GM12864 (cell line): ENCODE measurements around the gene ADA.

ENCODE experiments used
- DNase-seq: peaks from one replicate; pipeline ENCODE4 v3.0.0-alpha.2; 2011; ENCODE audit warnings: low read depth
- H3K4me3 ChIP-seq: 2 replicates; pipeline ENCODE4 v1.5.1; 2011; ENCODE audit warnings: mild to moderate bottlenecking, low read depth, low read length, control low read depth
- TF ChIP-seq, protein P1 (sequence below): IDR thresholded peaks from 2 replicates; pipeline ENCODE4 v1.5.1; 2011; ENCODE audit warnings: low read depth, mild to moderate bottlenecking, moderate library complexity, low read length, control low read depth, inconsistent platforms; ENCODE audit errors: missing control alignments

The ADA gene

DNA sequence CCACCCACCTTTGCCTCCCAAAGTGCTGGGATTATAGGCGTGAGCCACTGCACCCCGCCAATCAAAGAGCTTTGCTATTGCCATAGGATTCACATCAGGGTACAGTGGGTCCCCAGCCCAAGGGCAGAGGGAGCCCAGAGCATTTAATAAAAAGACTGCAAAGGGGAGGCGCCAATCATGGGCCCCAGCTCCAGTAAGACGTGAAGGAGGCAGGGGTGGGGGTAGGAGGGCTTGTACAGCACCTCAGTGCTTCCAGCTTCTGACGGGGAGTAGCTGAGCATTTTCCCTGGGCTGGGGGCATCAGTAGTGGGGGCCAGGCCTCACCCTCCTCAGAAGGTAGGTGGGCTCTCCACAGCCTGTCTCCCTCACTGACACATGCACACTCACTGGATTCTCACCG lies 1.5 kb downstream of the ADA start:
- no peak for DNase-seq
- TF ChIP-seq, protein P1, sequence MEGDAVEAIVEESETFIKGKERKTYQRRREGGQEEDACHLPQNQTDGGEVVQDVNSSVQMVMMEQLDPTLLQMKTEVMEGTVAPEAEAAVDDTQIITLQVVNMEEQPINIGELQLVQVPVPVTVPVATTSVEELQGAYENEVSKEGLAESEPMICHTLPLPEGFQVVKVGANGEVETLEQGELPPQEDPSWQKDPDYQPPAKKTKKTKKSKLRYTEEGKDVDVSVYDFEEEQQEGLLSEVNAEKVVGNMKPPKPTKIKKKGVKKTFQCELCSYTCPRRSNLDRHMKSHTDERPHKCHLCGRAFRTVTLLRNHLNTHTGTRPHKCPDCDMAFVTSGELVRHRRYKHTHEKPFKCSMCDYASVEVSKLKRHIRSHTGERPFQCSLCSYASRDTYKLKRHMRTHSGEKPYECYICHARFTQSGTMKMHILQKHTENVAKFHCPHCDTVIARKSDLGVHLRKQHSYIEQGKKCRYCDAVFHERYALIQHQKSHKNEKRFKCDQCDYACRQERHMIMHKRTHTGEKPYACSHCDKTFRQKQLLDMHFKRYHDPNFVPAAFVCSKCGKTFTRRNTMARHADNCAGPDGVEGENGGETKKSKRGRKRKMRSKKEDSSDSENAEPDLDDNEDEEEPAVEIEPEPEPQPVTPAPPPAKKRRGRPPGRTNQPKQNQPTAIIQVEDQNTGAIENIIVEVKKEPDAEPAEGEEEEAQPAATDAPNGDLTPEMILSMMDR: no peak
- H3K4me3 ChIP-seq: peak overlapping the region; percentile 72

DNA sequence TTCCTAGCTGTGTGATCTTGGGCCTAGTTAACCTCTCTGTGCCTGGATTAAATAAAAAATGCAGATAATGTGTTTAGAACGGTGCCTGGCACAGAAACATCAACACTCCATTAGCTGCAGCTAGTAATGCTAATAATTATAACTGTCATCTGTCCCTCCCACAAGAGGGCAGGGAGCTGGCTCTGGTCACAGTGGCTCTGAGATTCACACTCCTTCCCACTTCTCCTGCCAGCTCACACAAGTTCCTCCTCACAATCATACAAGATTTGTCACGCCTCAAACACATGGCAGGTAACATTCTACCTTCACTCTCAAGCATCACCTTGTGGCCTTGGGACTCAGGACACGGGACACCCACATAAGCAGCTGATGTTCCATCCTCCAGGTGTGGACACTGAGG lies 2.4 kb downstream of the ADA start:
- DNase-seq: no peak
- no peak overlapping the region for H3K4me3 ChIP-seq
- TF ChIP-seq, protein P1: no peak

- TF ChIP-seq, protein P1: peak; percentile 10
- no peak overlapping the region for H3K4me3 ChIP-seq
- DNase-seq: no peak
Measured at GRCh38 chr20:44648579-44648978, 2.9 kb downstream of the ADA start.

DNA sequence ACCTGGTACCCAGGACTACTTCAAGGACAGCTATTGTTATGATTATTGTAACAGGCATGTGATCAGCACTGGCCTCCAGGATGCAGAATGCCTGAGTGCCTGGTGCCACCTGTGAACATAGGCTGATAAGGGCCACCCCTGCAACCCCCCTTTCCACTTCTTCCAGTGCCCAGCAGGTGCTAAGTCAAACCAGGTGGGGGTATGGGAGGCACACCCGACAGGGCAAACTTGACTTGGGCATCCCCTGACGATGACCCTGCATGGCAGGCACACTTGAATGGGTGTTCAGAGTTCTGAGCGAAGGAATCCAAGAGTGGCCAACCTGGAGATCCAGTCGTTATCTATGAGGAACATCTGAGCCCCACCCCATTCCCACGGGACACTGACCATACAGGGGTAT lies 3.4 kb downstream of the ADA start:
- DNase-seq: no peak
- H3K4me3 ChIP-seq: no peak overlapping the region; the same call in 1 of the 2 replicates
- TF ChIP-seq, protein P1: peak; percentile 23

GRCh38 chr20:44646641-44647274 lies 4.7 kb downstream of the ADA start:
- H3K4me3 ChIP-seq: peak overlapping the region; percentile 17; the same call in 1 of the 2 replicates
- TF ChIP-seq, protein P1: no peak
- DNase-seq: peak; percentile 97

DNA sequence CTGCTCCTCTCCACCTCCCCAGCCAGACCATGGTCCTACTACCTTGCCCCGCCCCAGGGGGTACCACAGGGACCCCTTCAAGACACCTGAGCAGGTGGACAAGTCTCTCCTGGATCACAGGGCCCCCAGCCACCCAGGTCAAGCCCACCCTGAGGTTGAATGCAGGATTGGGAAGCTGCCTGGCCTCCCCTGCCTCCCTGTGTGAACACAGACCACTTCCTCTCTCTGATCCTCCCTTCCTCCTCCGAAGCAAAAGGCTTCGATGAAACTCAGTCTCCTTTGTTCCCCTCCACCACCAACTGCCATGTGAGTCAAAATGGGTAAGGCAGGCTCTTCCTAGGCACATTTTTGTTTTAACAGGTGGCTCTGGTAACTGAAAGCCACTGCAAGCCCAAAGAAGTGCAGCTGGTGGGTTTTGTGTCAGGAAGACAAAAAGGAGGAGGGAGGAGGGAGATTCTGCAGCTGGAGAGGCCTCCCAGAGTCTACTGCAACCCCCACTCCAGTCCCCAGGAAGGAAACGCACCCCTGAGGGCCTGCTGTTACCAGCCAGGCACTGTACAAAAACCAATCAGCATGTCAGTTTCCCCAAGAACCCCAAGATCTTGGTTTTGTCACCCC lies 5.4 kb downstream of the ADA start:
- TF ChIP-seq, protein P1: no peak
- H3K4me3 ChIP-seq: peak overlapping the region; percentile 17; the same call in 1 of the 2 replicates
- DNase-seq: peak; percentile 84

GRCh38 chr20:44644667-44645131 lies 6.8 kb downstream of the ADA start:
- H3K4me3 ChIP-seq: no peak overlapping the region
- peak; percentile 75 for DNase-seq
- TF ChIP-seq, protein P1: no peak
